ENCODE data around the gene DOCK6. TPM values are rescaled to one million over a fixed set of nuclear protein-coding genes. Genes with fewer than 3 reads are reported as not detected.

DOCK6 gene
- total RNA-seq, 1 experiment from 2014 or later, result 29.4 TPM

- CTCF ChIA-PET, result interaction anchor here (0.5 to 0.6 kb wide), 2 partner anchors 112 to 284 kb away, joined by 3 to 6 read pairs; no protein-coding TSS in a partner anchor
- no peaks in the 10 kb centered on the region for H4K20me1 ChIP-seq (ENCODE audit: low read length)
- no peaks in the 10 kb centered on the region for H3K27me3 ChIP-seq (ENCODE audit: low read length)
- H3K9me2 ChIP-seq (replicated peaks; ENCODE audit: low read length), result no peaks in the 10 kb centered on the region
- POLR2A ChIA-PET (ENCODE audit: unreplicated experiment), result no interaction called here
- no peak overlapping the region for H3K27ac ChIP-seq (ENCODE audit: low read length)
- ATAC-seq (no peak), DNase-seq (no peak)
- H3K4me2 ChIP-seq (ENCODE audit: low read length), result no peak overlapping the region
- no peaks in the 10 kb centered on the region for H3K79me2 ChIP-seq (ENCODE audit: low read length)
- H3F3A ChIP-seq (ENCODE audit: low read length, unreplicated experiment), result no peaks in the 10 kb centered on the region
- H3K9me3 ChIP-seq (ENCODE audit: low read length), result no peaks in the 10 kb centered on the region
- BruUV-seq (replicated peaks), result no TSS peak
- no peak overlapping the region for H3K9ac ChIP-seq (ENCODE audit: low read length)
- H3K36me3 ChIP-seq (ENCODE audit: low read depth, low read length), result no peaks in the 10 kb centered on the region
- intact Hi-C loops (cut with micrococcal nuclease), result loop anchor here (5.0 kb wide), 1 partner anchor 146 kb away; the partner anchor contains the start of genes ODAD3 and PRKCSH
- TF ChIP-seq EZH2 (IDR thresholded peaks at IDR 0.05; ENCODE audit: low read length, unreplicated experiment) (no peak), EZH2phosphoT487 (IDR thresholded peaks at IDR 0.05; ENCODE audit: borderline replicate concordance, low read length) (no peak), CTCF (conservative IDR thresholded peaks at IDR 0.05; ENCODE audit: low read depth, low read length) (no peak)
- no peak overlapping the region for H3K4me3 ChIP-seq (ENCODE audit: low read length)
- H2AFZ ChIP-seq (ENCODE audit: low read length), result no peak overlapping the region
- peaks cover 7% of the 10 kb centered on the region for H3K4me1 ChIP-seq (ENCODE audit: insufficient read depth, low read length)
Observed at GRCh38 chr19:11291415-11291814, 29.1 kb upstream of the DOCK6 start.

GRCh38 chr19:11290256-11290655 lies 27.9 kb upstream of the DOCK6 start:
- Histone ChIP-seq H2AFZ (ENCODE audit: low read length) (no peak overlapping the region), H3K4me2 (ENCODE audit: low read length) (no peak overlapping the region), H3F3A (ENCODE audit: low read length, unreplicated experiment) (no peaks in the 10 kb centered on the region), H3K27ac (ENCODE audit: low read length) (no peak overlapping the region), H3K4me3 (ENCODE audit: low read length) (no peak overlapping the region), H3K9ac (ENCODE audit: low read length) (no peak overlapping the region), H3K9me2 (replicated peaks; ENCODE audit: low read length) (no peaks in the 10 kb centered on the region), H4K20me1 (ENCODE audit: low read length) (no peaks in the 10 kb centered on the region), H3K36me3 (ENCODE audit: low read depth, low read length) (no peaks in the 10 kb centered on the region), H3K79me2 (ENCODE audit: low read length) (no peaks in the 10 kb centered on the region), H3K9me3 (ENCODE audit: low read length) (no peaks in the 10 kb centered on the region), H3K27me3 (ENCODE audit: low read length) (no peaks in the 10 kb centered on the region), H3K4me1 (ENCODE audit: insufficient read depth, low read length) (peaks cover 7% of the 10 kb centered on the region)
- ChIA-PET CTCF (interaction anchor here (0.6 to 0.7 kb wide), 2 partner anchors 149 to 239 kb away, joined by 6 to 8 read pairs; partner anchors contain the start of gene ECSIT), POLR2A (ENCODE audit: unreplicated experiment) (no interaction called here)
- intact Hi-C loops (cut with micrococcal nuclease), result loop anchor here (5.0 kb wide), 1 partner anchor 147 kb away; the partner anchor contains the start of genes ODAD3 and PRKCSH
- TF ChIP-seq EZH2 (IDR thresholded peaks at IDR 0.05; ENCODE audit: low read length, unreplicated experiment) (no peak), EZH2phosphoT487 (IDR thresholded peaks at IDR 0.05; ENCODE audit: borderline replicate concordance, low read length) (no peak), CTCF (conservative IDR thresholded peaks at IDR 0.05; ENCODE audit: low read depth, low read length) (no peak)
- ATAC-seq (no peak), DNase-seq (no peak)
- no TSS peak for BruUV-seq (replicated peaks)

- no peak overlapping the region; the same call in 1 of the 2 replicates for H2AFZ ChIP-seq (ENCODE audit: low read length)
- no peak overlapping the region for H3K27ac ChIP-seq (ENCODE audit: low read length)
- no peaks in the 10 kb centered on the region for H3F3A ChIP-seq (ENCODE audit: low read length, unreplicated experiment)
- H3K4me1 ChIP-seq (ENCODE audit: insufficient read depth, low read length), result peaks cover under 1% of the 10 kb centered on the region; the same call in 1 of the 2 replicates
- no TSS peak for BruUV-seq (replicated peaks)
- no peaks in the 10 kb centered on the region for H4K20me1 ChIP-seq (ENCODE audit: low read length)
- no peaks in the 10 kb centered on the region for H3K27me3 ChIP-seq (ENCODE audit: low read length)
- ChIA-PET POLR2A (ENCODE audit: unreplicated experiment) (no interaction called here), CTCF (no interaction called here)
- no peaks in the 10 kb centered on the region for H3K9me3 ChIP-seq (ENCODE audit: low read length)
- peak; percentile 78 for ATAC-seq
- no peak for TF ChIP-seq EZH2phosphoT487 (IDR thresholded peaks at IDR 0.05; ENCODE audit: borderline replicate concordance, low read length)
- TF ChIP-seq CTCF (conservative IDR thresholded peaks at IDR 0.05; ENCODE audit: low read depth, low read length), result peak; percentile 75
- intact Hi-C loops (cut with micrococcal nuclease), result no loop called here
- H3K9ac ChIP-seq (ENCODE audit: low read length), result no peak overlapping the region
- DNase-seq, result peak; percentile 62
- H3K9me2 ChIP-seq (replicated peaks; ENCODE audit: low read length), result no peaks in the 10 kb centered on the region
- no peak overlapping the region for H3K4me2 ChIP-seq (ENCODE audit: low read length)
- no peaks in the 10 kb centered on the region for H3K36me3 ChIP-seq (ENCODE audit: low read depth, low read length)
- no peaks in the 10 kb centered on the region for H3K79me2 ChIP-seq (ENCODE audit: low read length)
- H3K4me3 ChIP-seq (ENCODE audit: low read length), result no peak overlapping the region
Observed at GRCh38 chr19:11288349-11288748, 26.0 kb upstream of the DOCK6 start.

All from PC-3 (cell line).